GM12801 (cell line): ENCODE results near the gene ADCY10.

Source experiments
- TF ChIP-seq, protein P1 (sequence below): IDR thresholded peaks from one replicate; pipeline ENCODE4 v1.5.1; 2011; ENCODE audit warnings: control low read depth; ENCODE audit not compliant: insufficient read length; ENCODE audit errors: extremely low read depth

Gene ADCY10

DNA sequence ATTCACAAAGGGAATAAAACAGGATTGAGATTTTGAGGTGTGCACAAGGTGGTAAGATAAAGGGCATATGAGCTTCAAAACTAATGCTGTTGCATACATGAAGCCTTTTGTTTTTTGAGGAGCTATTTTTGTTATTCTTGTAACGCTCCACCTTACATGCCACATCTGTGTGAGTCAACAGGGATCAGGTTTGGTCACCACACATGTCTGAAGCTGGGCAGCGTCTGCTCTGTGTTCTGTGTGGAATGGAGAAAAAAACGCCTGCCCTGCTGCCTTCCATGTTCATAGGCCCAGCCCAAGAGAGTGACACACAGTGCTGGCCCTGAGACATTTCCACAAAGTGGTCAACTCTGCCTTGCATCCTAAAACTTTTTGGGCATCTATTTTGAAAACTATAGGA is 124.4 kb downstream of the ADCY10 start:
- TF ChIP-seq, protein P1, sequence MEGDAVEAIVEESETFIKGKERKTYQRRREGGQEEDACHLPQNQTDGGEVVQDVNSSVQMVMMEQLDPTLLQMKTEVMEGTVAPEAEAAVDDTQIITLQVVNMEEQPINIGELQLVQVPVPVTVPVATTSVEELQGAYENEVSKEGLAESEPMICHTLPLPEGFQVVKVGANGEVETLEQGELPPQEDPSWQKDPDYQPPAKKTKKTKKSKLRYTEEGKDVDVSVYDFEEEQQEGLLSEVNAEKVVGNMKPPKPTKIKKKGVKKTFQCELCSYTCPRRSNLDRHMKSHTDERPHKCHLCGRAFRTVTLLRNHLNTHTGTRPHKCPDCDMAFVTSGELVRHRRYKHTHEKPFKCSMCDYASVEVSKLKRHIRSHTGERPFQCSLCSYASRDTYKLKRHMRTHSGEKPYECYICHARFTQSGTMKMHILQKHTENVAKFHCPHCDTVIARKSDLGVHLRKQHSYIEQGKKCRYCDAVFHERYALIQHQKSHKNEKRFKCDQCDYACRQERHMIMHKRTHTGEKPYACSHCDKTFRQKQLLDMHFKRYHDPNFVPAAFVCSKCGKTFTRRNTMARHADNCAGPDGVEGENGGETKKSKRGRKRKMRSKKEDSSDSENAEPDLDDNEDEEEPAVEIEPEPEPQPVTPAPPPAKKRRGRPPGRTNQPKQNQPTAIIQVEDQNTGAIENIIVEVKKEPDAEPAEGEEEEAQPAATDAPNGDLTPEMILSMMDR, result no peak

DNA sequence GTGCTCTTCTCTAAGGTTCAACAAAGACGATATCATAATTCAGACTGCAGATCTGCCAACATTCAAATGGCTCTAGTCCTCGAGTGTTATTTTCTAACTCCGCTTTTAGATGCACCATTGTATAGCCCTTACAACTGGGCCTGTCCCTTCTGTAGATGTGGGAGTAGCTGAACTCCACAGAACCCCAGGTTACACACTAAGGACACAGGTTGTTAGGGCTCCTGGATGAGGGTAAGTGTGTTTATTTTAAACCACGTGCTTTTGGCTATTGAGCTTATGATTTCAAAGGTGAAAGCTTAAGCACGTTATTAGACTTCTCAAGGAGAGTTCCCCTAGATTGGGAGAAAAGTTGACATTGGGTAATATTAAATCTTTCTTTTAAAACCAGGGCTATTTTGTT is 127.4 kb downstream of the ADCY10 start:
- TF ChIP-seq, protein P1, result no peak

DNA sequence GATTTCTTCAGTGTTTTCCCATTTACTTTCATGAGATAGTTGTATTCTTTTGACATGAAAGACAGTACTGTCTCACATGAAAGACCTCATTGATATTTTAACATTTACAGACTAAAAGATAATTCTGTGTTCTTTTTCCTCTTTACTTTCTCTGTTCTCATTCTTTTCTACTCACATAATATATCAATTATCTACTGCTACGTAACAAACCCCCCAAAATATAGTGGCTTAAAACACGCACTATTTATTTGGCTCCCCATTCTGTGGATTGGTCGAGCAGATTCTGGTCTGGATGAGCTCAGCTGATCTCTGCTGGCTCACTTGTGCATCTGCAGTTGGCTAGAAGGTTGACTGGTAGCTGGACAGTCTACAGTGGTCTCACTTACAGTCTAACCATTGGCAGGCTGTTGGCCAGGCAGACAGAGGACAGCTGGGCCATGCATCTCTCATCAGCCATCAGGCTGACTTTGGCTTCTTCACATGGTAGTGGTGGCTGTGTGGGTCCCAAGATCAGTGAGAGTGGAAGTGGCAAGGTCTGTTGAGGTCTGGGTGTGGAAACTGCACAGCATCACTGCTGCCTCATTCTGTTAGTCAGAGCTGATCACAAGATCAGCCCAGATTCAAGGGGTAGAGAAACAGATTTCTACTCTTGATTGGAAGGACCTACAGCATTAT is 128.9 kb downstream of the ADCY10 start:
- TF ChIP-seq, protein P1, result no peak

DNA sequence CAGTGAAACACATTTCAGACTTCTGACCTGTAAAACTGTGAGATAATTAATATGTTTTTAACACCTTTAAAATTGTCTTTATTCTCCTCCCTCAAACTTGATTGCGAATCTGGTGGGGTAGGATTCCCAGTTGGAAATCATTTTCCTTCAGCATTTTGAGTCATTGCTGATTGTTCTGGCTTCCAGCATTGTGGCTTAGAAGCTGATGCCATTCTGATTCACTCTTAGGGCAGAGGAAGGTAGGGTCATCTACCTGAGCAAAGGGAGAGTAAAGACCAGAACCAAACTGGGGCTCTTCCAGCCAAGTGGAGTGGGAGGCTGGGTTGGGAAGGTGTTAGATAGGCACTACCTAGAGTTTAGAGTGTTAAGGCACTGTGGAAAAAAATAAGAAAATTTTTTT is 131.0 kb downstream of the ADCY10 start:
- TF ChIP-seq, protein P1, result no peak

DNA sequence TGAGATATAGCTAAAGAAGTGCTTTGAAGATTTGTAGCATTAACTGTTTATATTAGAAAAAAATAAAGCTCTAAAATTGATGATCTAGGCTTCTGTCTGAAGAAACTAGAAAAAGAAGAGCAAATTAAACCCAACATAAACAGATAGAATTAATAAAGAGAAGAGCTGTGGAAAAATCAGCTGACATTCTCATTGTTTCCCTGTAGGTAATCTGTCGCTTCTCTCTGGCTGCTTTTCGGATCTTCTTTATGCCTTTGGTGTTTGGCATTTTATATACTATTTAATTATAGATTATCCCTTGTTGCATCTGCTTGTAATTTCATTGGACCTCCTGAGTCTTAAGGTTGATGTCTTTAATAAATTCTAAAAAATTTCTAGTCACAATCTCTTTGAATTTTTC is 132.4 kb downstream of the ADCY10 start:
- TF ChIP-seq, protein P1, result no peak

DNA sequence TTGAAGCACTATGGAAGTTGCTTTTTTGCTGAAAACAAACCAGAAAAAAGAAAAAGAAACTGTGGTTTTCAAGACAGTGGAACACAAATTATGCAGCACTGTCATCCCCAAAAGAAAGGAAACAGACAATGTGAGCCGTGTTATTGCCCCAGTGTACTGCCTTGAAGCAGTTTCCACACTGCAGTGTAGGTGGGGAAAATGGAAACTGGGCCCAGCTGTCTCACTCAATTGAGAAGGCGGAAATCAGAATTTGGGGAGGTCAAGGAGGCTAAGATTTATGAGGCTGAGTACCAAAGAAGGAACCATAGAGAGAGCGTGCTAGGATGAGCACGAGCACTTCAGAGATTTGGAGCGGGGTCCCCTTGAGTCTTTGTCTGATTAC is 136.7 kb downstream of the ADCY10 start:
- TF ChIP-seq, protein P1, result no peak

DNA sequence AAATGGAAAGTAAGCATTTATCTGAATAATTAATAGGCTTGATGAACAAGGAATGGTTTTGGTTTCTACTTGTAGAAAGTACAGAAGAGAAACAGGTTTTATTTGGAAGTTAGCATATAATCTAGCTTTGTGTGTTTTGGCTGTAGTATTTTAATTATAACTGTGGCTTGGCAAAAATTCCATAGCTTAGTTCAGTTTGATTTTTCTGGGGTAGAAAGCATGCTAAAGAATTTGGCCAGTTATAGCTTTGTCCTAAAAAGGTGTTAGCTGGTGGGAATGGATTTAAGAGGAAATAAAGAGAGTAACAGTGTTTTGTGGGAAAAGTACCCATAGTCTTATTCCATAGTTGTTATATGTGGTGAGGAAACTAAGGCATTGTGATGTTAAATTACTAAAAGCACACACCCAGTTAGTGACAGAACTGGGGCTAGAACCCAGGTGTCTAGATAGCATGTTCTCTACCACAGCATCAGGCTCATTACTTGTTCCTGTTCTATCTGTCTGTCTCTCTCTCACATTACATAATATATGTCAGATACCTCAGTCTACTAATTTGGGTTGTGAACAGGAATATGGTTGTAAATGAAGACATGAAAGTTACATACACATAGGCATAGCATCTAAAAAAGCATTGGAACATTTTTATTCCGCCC is 137.2 kb downstream of the ADCY10 start:
- TF ChIP-seq, protein P1, result no peak
